Superior temporal gyrus (tissue), 1 donor: ENCODE measurements around the gene TFR2.

Experiments
- DNase-seq: peaks from one replicate; pipeline ENCODE4 v3.0.0-alpha.2; 2016; ENCODE audit errors: extremely low spot score

TFR2 gene

GRCh38 chr7:100641463-100641859, at the start of gene TFR2:
TFR2 (minus strand) TSS chr7:100641552; CDS start chr7:100641509, 43 bp downstream.
- no peak for DNase-seq

GRCh38 chr7:100689230-100690135, 48.1 kb upstream of the TFR2 start:
- no peak for DNase-seq

GRCh38 chr7:100688326-100688860, 47.0 kb upstream of the TFR2 start:
- DNase-seq: no peak

GRCh38 chr7:100687751-100688300, 46.5 kb upstream of the TFR2 start:
- DNase-seq: no peak

- DNase-seq: no peak
Observed at GRCh38 chr7:100687261-100687660, 45.9 kb upstream of the TFR2 start.

GRCh38 chr7:100686822-100687211, 45.5 kb upstream of the TFR2 start:
- no peak for DNase-seq

GRCh38 chr7:100686201-100686821, 45.0 kb upstream of the TFR2 start:
- DNase-seq: no peak

- DNase-seq: no peak
Observed at GRCh38 chr7:100685631-100686145, 44.3 kb upstream of the TFR2 start.

GRCh38 chr7:100685049-100685605, 43.8 kb upstream of the TFR2 start:
- DNase-seq: no peak

GRCh38 chr7:100684534-100685042, 43.2 kb upstream of the TFR2 start:
- no peak for DNase-seq

GRCh38 chr7:100683659-100684533, 42.5 kb upstream of the TFR2 start:
- no peak for DNase-seq

GRCh38 chr7:100682991-100683658, 41.8 kb upstream of the TFR2 start:
- DNase-seq: no peak

- DNase-seq: no peak
Observed at GRCh38 chr7:100682228-100682741, 40.9 kb upstream of the TFR2 start.

GRCh38 chr7:100681491-100682227, 40.3 kb upstream of the TFR2 start:
- no peak for DNase-seq

- DNase-seq: no peak
Observed at GRCh38 chr7:100680576-100681271, 39.4 kb upstream of the TFR2 start.

- DNase-seq: no peak
Observed at GRCh38 chr7:100679927-100680575, 38.7 kb upstream of the TFR2 start.

GRCh38 chr7:100679129-100679926, 38.0 kb upstream of the TFR2 start:
- DNase-seq: no peak
